A172 (cell line): ENCODE results near the gene CYP1B1. TPM values are rescaled to one million over a fixed set of nuclear protein-coding genes. Genes with fewer than 3 reads are reported as not detected.
A peak's percentile ranks its signal among the peaks of the same experiment; 100 is the strongest.
"Not testable (repeated sequence)": the region's sequence is repeated elsewhere in the genome, so short reads cannot be mapped to it uniquely, and the experiment has no call there.

Experiments used
- DNase-seq: peaks from one replicate; pipeline ENCODE4 v3.0.0-alpha.2; 2015; ENCODE audit warnings: low spot score
- total RNA-seq: library from RNA; depleted of rRNA; stranded (reverse); fragments of >200 nt; shearing (Covaris generic); gene quantifications from 2 replicates; pipeline ENCODE4 v1.2.3, GENCODE V29; 2014; rRNA removed

CYP1B1 gene
- 0.31 and 0.38 TPM in 2 replicates for total RNA-seq

DNA sequence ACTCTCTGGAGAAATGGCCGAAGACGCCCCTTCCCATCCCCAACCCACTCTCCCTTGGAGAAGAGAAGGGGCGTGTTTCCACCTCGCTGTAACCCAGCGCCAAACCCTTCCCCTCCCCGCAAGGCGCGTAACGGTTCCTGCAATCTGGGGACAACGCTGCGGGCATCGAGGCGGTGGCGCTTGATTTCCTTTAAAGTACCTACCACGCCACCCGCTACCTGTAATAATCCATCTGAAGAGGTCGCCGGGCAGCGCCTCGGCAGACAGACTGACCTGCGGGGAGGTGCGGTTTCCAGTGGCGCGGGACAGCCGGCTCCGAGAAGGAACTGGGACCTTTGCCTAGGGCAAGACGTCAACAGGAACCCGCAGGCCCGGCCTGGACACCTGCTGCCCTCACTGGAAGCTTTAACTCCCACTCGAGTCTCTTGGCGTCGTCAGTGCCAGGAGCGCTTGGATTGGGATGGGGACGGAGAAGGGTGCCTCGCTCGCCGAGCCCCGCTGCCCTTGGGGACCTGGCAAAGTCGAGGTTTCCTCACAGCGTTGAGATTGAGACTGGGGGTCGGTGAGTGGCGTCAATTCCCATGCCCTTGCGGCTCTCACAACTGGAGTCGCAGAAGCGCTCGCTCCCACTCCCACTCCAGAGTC is at the start of gene CYP1B1:
Gene CYP1B1, minus strand, starts transcription at position 645 of the 645 bp plus-strand sequence. CDS start 763 bp downstream, outside the sequence.
- DNase-seq = no peak

- DNase-seq = no peak
Observed at GRCh38 chr2:38125007-38125406, 49.1 kb upstream of the CYP1B1 start.

- no peak for DNase-seq
Observed at GRCh38 chr2:38123911-38124310, 48.0 kb upstream of the CYP1B1 start.

DNA sequence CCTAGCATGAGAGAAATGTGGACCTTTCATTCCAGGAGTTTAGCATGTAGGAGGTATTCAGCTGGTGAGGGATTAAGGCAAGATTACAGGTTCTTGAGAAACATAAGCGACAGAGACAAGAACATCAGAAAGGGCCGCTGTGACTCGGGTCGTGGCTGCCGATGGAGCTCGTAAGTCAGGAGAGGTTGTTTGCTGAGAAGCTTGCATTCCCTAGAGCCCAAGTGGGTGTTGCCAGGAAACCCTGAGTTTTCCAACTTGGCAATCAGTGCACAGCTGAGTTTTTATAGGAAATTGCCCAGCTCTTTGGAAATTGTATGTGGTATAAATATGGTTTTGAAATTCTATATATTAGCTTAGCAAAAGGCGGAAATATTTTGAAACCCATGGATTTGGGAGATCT is 46.4 kb upstream of the CYP1B1 start:
- DNase-seq = no peak

- DNase-seq = no peak
Observed at GRCh38 chr2:38121481-38121880, 45.5 kb upstream of the CYP1B1 start.

- DNase-seq = no peak
Observed at GRCh38 chr2:38120829-38121228, 44.9 kb upstream of the CYP1B1 start.

DNA sequence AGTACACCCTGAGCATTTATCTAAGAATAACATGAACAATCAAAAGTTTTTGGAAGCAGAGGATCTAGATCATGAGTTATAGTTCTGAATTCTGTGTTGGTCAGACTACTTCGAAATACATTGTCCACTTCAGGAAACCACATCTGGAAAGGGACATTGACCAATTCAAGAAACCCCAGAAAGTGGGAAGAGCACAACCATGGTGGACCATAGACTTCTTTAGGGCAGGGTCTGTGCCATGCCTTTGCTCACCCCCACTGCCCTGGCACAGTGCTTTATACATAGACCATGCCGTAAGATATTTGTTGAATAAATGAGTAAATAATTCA is 44.3 kb upstream of the CYP1B1 start:
- DNase-seq = no peak

DNA sequence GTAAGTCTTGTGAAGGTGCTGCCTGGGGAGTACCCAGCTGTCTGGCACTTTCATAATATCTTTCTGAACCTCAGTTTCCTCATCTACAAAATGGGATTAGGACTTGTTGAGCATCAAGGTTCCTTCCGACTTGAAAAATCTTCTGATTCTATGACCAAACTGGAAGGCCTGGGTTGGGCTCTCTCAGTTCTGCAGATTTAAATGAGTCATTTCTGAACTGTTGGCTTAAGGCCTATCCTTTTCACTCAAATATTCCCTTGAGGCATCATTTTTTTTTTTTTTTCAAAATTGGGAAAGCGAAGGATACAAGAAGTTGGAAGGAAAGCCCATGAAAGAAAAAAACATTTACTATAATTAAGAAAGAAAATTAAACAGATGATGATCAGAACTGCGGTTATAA is 40.8 kb upstream of the CYP1B1 start:
- DNase-seq = peak; percentile 21

DNA sequence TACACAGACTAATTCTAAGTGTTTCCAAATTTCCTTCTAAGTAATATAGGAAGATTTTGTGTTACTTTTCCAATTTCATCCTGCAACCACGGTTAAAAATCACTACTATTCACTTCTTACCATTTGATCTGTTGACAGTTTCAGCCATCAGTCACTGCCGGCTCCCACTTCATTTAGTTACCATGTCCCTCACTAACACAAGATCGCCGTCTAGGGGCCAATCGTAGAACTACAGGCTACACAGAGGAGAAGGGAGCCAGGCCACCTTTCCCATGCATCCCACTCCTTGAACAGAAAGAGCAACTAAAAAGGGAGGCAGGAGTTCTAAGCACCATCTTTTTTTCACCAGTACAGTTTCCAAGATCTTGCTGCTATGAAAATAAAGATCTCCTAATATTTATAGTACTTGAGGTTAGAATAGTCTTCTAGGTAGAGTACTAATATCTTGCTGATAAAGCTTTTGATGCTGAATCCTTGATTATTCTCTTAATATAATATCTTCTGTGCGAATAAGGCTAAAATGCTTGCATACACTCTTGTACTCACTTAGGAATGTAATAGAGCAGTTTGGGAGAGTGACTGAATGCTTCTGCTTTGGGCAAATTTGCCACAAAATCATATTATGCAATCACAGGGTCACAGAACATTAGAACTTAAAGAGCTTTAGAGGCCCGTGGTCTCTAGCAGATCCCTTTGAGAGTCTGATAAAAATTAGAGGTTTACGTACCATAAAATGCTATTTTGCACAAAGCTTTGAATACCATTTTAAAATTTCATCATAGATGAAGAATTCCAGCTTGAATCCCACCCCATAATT is 39.5 kb upstream of the CYP1B1 start:
- DNase-seq = peak; percentile 66

- no peak for DNase-seq
Observed at GRCh38 chr2:38113981-38114708, 38.2 kb upstream of the CYP1B1 start.

DNA sequence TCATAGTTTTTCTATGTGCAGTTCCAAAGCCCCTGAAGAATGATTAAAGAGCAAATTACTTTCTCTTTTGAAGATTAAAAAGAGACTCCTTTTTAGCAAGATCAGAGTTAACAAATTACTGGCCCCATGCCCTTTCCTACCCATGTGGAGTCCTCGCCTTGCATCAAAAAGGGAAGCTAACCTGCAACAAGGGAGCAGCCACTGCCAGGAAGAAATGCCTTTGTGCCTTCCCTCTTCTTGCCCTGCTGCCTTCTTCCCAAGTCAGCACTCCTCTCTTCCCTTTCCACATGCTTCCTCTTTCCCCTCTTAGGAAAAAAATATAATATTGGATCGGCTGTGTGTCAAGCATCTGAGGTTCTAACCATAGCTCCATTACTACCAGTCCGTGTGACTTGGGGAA is 37.1 kb upstream of the CYP1B1 start:
- no peak for DNase-seq

DNA sequence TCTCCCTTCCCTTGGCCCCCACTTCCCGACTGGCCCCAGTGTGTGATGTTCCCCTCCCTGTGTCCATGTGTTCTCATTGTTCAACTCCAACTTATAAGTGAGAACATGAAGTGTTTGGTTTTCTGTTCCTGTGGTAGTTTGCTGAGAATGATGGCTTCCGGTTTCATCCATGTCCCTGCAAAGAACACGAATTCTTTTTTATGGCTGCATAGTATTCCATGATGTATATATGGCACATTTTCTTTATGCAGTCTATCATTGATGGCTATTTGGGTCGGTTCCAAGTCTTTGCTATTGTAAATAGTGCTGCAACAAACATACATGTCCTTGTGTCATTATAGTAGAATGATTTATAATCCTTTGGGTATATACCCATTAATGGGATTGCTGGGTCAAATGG is 35.4 kb upstream of the CYP1B1 start:
- DNase-seq = not testable (repeated sequence)

- DNase-seq = no peak
Observed at GRCh38 chr2:38109732-38110181, 33.8 kb upstream of the CYP1B1 start.

DNA sequence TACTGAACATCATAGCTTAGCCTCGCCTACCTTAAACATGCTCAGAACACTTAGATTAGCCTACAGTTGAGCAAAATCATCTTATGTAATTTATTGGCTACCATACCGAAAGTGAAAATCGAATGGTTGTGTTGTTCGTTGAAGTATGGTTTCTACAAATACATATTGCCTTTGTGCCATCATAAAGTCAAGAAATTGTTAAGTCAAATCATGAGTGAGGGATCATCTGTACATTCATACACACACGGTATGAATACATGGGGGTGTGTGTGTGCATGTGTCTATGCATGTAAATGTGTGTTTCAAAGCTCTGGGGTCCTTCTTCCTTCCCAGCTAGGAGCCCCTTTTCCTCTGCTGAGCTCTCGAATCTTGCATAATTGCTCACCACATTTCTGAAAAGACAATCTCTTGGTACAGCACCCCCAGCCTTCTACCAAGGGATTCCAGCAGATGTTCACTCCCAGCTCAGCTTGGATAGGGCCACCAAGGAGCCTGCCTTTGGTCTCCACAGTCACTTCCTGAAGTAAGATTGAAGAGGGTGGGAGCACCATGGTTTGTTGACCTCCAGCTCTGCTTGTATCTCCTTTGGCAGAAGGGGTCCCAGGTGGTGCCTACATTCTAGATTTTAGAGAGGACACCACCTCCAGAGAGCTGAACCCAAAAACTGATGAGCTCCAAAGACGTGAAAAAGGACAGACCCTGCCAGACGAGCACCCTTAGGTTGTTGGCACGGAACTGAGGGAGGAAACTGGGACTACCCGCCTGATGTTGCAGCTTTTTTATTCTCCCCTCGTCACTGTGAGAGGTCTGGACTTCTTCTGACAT is 33.2 kb upstream of the CYP1B1 start:
- DNase-seq = no peak

DNA sequence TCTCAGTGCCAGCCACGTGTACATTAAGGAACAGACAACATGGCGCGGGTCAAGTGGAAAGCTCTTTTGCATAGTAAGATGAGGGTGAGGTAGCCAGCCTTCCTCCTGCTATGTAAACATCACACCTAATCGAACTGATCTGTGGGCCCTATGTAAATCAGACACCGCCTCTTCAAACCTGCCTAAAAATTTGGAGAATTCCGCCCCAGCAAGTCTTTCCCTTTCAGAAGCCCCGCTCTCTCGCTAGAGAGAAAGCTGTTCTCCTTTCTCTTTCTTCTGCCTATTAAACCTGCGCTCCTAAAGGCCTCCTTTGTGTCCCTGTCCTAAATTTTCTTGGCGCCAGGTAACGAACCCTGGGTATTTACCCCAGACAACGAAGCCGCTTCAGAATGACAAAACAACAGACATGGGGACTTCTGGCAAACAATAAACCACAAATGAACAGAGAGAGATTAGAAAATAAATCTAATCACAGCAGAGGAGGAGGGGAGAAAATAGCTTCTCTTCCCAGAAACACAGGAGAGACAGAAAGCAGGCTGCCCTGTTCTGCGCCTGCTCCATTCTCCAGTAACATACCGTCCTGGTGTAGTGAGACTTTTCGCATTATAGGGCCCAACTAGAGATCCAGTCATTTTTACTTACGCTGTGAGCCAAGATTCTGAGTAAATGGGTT is 31.9 kb upstream of the CYP1B1 start:
- no peak for DNase-seq

GRCh38 chr2:38106405-38107094 is 30.6 kb upstream of the CYP1B1 start:
- DNase-seq = peak; percentile 73

- no peak for DNase-seq
Observed at GRCh38 chr2:38105922-38106321, 30.0 kb upstream of the CYP1B1 start.

GRCh38 chr2:38104598-38104997 is 28.6 kb upstream of the CYP1B1 start:
- no peak for DNase-seq

GRCh38 chr2:38100328-38100727 is 24.4 kb upstream of the CYP1B1 start:
- DNase-seq = no peak
